Umbilical cord (tissue), 2 donors: ENCODE measurements around the gene ART5. TPM values are rescaled to one million over a fixed set of nuclear protein-coding genes. Genes with fewer than 3 reads are reported as not detected.
A peak's percentile ranks its signal among the peaks of the same experiment; 100 is the strongest.
"Not testable (repeated sequence)": the region's sequence is repeated elsewhere in the genome, so short reads cannot be mapped to it uniquely, and the experiment has no call there.

Experiments
- DNase-seq: peaks from one replicate; pipeline ENCODE4 v3.0.0-alpha.2; 2015; ENCODE audit warnings: low spot score
- total RNA-seq: library from RNA; depleted of rRNA; stranded (reverse); fragments of >200 nt; gene quantifications from one replicate; pipeline ENCODE4 v1.2.3, GENCODE V29; 2014; ENCODE audit warnings: low replicate concordance; ENCODE audit not compliant: insufficient read depth

ART5 gene
- total RNA-seq, 1 donor from 2014 or later, result not detected

DNA sequence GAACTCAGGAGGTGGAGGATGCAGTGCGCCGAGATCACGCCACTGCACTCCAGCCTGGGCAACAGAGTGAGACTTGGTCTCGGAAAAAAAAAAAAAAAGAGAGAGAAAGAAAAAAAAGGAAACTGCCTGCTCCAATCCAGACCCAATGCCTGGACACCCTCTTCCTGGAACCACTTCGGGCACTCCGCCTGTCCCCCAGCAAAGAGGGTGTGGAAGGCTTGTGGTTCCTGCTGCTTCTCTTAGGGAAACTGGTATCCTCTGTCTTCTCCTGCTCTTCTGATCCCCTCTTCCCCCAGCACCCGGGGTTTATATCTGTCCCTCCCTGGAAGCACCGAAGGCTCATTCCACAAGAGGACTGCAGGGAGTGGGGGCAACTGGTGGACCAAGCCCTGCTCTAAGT lies 16.5 kb upstream of the ART5 start:
- no peak for DNase-seq

DNA sequence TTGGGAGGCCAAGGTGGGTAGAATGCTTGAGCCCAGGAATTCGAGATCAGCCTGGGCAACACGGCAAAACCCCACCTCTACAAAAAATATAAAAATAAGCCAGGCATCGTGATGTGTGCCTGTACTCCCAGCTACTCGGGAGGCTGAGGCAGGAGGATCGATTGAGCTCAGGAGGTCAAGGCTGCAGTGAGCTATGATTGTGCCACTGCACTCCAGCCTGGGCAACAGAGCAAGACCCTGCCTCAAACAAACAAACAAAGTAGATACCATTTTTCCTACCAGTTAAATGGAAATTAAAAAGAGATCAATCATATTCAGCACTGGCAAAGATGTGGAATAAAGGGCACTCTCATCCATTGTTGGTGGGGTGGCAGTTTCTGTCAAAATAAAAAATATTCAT lies 15.5 kb upstream of the ART5 start:
- not testable (repeated sequence) for DNase-seq

DNA sequence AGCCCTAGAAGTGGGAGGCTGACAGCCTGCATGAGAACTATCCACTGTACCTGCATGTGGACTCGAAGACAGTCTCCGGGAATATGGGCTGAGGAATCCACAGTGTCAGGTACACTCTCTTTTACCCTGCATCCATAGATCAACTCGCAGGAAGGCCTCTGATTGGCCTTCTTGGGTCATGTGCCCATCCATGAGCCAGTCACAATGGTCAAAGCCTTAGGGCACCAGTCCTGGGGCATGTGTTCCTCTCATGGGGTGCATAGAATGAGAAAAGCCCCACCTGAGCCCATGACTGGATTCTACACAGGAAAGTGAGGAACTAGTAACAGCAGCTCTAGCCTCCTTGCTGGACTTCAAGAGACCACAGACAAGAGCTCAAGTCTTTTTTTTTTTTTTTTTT lies 13.8 kb upstream of the ART5 start:
- no peak for DNase-seq

DNA sequence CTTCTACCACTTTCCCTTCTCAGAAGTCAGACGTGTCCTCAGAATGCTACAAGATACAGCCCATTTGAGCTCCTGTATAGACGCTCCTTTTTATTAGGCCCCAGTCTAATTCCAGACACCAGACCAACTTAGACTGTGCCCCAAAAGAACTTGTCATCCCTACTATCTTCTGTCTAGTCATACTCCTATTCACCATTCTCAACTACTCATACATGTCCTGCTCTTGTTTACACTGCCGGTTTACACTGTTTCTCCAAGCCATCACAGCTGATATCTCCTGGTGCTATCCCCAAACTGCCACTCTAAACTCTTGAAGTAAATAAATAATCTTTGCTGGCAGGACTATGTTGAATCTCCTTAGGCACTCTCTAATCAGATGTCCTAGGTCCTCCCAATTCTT lies 10.7 kb upstream of the ART5 start:
- not testable (repeated sequence) for DNase-seq

DNA sequence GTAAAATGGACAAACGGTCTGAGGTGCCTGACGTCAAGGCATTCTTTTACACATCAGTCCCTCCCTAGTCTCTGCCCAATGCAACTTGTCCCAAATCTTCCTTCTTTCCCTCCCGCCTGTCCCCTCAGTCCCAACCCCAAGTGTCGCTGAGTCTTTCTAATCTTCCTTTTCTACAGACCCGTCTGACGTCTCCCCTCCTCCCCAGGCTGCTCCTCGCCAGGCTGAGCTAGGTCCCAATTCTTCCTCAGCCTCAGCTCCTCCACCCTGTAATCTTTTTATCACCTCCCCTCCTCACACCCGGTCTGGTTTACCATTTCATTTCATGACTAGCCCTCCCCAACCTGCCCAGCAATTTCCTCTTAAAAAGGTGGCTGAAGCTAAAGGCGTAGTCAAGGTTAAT lies 7.6 kb upstream of the ART5 start:
- not testable (repeated sequence) for DNase-seq

DNA sequence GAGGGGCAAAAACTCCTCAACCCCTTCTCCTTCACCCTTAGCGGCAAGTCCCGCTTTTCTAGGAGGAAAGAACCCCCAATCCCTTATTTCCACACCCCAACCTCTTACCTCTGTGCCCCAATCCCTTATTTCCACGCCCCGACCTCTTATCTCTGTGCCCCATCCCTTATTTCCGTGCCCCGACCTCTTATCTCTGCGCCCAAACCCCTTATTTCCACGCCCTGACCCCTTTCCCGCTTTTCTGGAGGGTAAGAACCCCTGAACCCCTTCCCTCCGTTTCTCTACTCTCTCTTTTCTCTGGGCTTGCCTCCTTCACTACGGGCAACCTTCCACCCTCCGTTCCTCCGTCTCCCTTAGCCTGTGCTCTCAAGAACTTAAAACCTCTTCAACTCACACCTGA lies 7.1 kb upstream of the ART5 start:
- not testable (repeated sequence) for DNase-seq

DNA sequence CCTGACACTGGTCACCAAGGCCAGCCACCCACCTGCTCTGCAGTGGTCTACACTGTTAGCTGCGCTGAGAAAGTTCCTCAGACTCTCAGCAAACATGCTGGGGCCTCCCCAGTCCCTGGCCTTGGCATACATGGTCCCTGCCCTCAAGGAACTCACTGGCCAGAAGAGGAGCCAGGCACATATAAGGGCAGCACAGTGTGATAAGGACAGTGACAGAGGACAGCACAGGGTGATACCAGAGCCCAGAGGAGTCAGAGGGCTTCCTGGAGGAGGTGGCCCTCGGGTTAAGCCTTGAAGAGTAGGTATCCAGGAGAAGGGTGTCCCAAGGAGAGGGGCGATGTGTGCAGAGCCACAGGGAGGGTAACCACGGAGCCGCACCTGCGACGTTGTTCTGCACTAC lies 3.8 kb upstream of the ART5 start:
- DNase-seq, result no peak

DNA sequence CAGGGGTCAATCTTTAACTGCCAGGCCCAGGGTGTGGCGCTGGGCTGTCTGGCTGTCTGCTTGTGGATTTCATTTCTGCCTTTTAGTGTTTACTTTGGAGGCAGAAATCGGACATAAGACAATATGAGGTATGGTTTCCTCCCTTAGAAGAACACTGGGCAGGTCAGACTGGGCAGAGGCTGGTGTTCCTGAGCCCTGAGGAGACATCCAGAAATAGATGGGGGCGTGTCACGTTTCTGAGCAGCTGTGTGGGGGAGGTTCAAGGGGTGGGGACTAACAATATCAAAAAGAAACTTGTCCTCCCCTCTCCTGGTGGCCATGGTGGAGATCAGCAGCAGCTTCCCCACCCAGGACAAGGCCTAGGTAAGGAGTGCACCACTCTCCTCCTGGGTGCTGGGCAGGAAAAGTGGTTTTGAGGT lies 3.0 kb upstream of the ART5 start, which contains the start of gene ART1:
Gene ART1, plus strand, starts transcription at position 312 of the 419 bp plus-strand sequence. CDS start 14,086 bp downstream, outside the sequence.
- DNase-seq, result no peak

DNA sequence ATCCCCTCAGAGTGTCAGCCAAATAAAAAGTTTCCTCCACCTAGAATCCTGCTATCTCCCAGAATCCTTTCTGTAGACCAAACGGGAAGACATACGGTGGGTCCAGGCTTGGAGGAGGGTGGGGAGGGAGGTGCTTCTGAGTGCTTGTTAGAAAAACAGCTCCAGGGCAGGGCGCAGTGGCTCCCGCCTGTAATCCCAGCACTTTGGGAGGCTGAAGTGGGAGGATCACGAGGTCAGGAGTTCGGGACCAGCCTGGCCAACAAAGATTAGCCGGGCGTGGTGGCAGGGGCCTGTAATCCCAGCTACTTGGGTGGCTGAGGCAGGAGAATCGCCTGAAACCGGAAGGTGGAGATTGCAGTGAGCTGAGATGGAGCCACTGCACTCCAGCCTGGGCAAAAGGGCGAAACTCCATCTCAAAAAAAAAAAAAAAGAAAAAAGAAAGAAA lies 1.3 kb upstream of the ART5 start:
- DNase-seq, result peak; percentile 21

DNA sequence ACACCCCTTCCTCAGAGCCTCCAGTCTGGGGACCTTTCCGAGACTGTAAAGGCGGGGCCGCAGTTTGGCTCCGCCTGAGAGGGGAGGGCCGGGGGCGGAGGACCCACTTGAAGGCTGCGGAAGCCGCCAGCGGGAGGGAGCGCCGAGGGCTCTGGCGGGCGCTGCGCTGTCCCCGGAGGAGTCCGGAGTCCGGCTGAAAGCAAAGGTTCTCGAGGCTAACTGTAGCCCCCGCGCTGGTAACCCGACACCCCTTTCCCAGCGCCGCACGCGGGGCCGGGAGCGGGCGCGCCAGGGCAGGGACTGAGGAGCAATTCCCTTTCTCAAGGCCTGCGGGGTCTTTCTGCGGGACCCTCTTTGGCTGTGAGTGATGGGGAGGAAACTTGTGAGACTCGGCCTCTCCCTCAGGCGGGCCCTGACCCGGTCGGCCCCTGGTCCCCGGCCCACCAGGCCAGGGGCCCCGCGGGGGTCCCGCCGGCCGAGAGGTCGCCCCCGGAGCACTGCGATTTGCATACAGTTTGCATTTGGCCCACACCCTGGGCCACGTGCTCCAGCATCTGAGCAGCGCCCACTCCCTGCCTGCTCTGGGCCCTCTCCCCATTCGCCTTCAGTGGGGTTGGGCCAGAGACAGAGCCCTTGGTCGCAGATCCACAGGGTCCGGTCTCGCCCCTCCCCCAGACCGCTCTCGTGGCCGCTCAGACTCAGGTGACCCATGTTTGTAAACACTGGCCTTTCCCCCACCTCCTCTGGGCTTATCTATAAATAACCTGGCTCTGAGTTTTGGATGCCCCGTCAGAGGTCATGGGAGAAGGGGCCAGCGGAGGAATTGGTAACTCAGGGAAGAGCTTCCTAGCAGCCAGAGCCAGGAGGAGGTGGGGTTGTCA lies 519 bp upstream of the ART5 start:
- DNase-seq, result peak; percentile 78

DNA sequence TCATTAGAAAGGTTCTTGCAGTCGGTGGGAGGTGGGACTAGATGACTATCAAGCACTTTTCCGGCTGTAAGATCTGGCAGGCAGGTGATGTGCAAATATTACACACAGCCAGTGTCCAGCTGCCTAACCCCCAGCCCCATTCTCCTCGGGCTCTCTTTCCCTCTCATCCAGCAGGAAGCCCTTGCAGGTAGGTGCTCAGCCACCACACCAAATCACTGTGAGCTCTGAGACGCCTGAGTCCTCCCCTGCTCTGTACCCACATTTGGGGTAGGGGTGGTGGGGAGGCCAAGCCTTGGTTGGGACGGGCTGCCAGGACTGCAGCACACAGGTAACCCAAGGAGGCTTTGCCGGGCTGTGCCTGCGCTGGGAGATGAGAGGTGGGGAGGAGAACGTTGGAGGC lies 601 bp downstream of the ART5 start:
- no peak for DNase-seq

DNA sequence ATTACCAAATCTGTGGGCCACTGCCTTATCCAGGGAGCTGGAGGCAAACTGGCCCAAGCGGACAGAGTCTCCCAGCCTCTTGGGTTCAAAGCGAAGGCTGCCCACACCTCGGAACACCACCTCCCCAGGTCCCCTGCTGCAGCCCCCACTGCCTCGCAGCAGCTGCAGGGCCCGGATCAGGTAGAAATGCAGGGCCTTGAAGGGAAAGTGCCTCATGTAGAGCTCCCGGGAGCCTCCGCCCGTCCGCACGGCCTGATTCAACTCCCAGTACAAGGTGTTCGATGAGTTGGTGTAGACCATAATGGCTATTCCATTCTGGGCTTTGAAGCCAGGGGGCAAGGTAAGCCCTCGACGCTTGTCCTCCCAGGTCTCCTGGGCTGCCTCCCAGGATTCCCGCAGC lies 2.0 kb downstream of the ART5 start:
- no peak for DNase-seq

DNA sequence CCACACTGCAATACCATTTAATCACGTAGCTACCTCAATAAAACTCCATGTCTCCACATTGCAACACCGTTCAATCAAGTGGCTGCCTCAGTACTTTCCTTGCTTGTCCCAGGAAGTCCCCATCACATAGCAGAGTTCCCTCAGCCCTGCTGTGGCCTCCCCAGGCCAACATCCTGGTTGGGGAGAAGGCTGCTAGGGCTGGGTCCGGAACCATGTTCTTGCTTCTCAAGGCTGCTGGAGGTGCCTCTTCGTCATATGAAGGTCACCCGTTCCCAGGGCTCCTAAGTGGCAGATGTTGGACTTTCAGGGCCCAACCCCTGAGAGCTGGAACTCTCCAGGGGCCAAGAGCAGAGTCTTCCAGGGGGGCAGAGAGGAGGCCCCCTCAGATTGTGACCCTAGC lies 3.3 kb downstream of the ART5 start:
- no peak for DNase-seq

DNA sequence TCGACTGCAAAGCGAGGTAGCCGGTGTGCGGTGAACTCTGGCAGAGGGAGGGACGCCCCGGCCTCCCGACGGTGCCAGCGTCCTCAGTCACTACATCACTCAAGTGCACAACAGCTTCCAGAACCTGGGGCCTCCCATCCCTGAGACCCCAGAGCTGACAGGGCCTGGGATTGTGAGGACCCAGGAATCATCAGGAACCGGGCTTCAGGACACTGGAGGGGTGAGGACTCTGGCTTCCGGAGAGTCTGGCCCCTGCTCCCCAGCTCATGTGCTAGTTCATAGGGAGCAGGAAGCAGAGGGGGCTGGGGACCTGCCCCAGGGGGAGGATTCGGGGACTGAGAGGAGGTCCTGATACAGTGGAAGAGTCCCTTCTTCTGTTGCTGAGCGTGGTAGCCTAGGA lies 4.6 kb downstream of the ART5 start:
- no peak for DNase-seq

DNA sequence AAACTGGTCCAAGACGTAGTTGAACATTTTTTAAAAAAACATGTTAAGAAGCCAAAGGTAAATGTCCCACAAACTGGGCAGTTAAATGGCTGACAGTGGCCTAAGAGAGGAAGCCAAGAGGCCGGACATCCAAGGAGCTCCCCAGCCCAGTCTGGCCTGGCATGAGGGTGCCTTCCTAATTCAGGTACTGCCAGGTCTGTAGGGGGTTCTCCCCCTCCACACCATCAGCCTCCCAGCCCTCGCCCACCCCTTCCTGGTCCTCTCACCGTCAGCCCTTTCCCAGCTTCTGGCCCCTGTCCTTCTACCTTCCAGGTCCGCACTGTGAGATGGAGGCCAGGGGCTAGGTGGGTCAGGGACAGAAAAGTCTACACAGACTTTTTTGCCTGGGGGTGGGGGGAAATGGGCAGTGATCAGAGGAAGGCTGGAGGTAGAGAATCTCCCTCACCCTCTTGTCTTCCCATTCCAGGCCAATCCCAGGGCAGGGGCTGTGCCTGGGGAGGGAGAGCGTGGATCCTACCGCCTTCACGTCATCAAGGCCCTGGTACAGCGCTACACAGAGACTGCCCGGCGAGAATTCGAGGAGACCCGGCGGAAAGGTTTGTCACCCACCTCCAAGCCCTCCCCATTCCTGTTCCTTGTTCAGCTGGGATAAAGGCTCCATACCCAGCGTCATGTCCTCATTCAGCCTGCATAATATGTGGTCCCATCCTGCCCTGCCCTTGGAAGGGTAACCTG lies 6.0 kb downstream of the ART5 start:
- DNase-seq, result no peak

DNA sequence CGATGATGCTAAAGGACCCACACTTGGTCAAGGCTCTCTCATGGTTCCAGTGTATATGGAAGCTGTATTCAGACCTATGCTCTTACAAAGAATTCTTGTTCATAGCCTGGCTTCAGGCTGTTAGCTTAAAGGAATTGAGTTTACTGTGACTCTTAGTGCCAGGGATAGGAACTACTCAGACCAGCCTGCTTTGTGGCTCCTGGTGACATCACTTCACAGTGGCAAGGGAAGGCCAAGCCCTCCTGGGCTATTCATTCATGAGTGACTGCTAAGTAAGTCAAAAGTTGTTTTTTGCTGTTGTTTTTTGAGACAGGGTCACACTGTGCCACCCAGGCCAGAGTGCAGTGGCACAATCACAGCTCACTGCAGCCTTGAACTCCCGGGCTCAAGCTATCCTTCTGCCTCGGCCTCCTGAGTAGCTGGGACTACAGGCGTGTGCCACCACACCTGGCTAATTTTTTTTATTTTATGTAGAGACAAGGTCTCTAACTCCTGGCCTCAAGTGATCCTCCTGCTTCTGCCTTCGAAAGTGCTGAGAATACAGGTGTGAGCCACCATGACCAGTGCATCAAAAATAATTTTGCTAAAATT lies 9.6 kb downstream of the ART5 start:
- no peak for DNase-seq

DNA sequence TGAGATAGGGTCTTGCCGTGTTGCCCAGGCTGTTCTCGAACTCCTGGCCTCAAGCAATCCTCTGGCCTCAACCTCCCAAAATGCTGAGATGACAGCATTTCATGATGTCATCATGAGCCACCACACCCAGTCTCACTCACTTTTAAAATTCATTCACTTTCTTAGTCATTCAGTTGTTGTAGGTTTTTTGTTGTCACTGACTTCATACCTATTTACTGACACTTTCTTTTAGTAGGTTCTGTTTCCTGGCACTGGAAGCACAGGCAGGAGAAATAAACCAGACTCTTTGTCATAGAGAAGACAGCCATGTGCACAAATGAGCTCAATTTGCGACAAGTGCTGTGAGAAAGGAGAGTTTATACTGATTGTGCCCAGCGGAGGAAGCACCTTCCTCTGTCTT lies 10.5 kb downstream of the ART5 start:
- DNase-seq, result no peak

DNA sequence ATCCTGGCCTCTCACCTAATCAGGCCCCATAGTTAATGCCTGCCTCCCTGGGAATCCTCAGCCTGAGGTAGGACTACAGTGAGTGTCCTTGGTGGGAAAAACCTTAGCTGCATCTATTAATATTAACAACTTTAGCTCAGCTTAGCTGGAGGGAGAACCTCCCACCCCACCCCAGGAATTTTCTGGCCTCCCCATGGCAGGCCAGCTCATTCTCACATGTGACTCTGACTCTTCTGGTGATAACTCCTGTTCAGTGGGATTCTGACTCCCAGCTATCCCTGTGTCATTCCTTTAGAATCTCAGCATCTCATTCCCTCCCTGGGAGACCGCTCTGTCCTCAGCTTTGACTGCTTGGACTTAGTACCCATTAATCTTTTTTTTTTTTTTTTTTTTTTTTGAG lies 14.5 kb downstream of the ART5 start:
- DNase-seq, result no peak

DNA sequence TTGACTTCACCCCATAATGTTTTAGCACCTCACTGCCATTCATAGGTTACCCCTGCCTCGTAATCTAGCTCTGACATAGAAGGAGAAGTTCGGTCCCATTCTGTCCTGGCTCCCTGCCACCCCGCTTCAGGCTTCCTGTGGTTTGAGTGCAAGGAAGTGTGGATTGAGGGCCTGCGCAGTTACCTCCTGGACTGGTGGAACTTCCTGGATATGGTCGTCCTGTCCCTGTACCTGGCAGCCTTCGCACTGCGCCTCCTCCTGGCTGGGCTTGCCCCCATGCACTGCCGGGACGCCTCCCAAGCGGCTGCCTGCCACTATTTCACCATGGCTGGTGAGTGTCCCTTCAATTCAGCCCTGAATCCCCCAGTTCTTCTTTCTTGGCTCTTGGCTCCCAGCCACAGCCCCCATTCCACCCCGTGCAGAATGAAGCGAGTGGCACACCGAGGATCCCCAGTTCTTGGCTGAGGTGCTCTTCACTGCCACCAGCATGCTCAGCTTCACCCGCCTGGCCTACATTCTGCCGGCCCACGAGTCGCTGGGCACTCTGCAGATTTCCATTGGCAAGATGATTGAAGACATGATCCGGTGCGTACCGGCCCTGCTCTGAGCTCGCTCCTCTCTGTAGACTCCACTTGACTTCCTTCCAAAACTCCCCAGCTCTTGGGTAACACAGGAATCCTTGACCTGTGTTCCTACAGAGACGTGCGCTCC lies 15.4 kb downstream of the ART5 start:
- peak; percentile 42 for DNase-seq

DNA sequence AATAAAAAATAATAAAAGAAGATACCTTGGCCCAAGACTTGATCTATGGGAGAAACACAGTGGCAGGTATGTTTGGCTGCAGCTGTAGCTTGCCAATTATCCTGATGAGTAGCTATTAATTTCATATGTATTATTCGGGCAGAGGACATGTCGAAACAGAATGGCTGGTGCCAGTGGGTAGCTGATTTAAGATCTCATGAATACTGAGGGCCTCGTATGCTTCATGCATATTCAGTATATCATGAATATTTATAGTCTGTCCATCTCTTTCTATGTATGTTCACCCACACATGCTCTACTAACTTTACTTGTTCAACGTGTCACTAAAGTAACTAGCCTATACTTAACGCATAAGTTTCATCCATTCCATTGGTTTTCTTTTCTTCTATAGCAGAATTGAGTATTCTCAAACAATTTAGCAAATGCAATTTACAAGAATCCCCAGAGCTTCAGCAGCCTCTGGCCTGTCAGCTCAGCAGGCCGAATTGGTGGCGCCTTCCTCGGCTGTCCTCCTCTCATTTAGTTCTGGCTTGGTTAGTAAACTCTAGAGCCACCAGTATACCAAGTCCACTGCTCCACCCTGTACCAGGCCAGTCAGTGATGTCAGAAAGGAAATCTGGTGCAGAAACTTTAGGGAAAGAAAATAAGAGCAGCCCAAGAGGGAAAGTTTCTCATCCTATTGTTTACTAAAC lies 17.9 kb downstream of the ART5 start:
- DNase-seq, result no peak

DNA sequence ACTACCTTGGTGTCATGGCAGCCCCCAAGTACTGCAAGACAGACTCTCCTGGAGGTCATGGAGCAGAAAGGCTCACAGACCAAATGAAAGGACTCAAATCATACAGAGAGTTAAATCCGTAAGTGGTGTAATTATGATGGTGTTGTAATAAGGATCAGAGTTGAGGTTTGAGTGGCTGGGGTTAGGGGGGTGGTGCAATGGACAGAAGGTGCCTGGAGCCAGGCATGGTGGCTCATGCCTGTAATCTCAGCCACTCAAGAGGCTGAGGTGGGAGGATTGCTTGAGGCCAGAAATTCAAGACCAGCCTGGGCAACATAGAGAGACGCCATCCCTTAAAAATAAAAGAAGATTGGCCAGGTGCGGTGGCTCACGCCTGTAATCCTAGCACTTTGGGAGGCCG lies 18.7 kb downstream of the ART5 start:
- DNase-seq, result no peak
